IMR-90 (cell line): ENCODE measurements around the gene F5. TPM values are rescaled to one million over a fixed set of nuclear protein-coding genes. Genes with fewer than 3 reads are reported as not detected.

ENCODE experiments used
- ATAC-seq: fragments of 200-7000 bp; cut with Tn5 transposase; 2 replicates; pipeline ENCODE4 v1.9.1; 2020; ENCODE audit warnings: low read depth, mild to moderate bottlenecking, moderate library complexity
- BruUV-seq: library from RNA; stranded (reverse); fragments of 400-500 nt; replicated peaks from 2 replicates; lab custom pipeline; 2021; lab: Mats Ljungman, UMichigan
- CTCF ChIA-PET: fragments of 300-600 bp; formaldehyde crosslinking; extraction: SDS; loops from one replicate; lab custom pipeline; 2021; ENCODE audit warnings: antibody characterized with exemption; lab: Yijun Ruan, JAX
- POLR2A ChIA-PET: fragments of 300-600 bp; sonication (Branson Sonifier 250); formaldehyde crosslinking; loops from one replicate; lab custom pipeline; 2022; ENCODE audit warnings: antibody characterized with exemption; ENCODE audit not compliant: unreplicated experiment; lab: Charles Lee
- DNase-seq: peaks from one replicate; pipeline ENCODE4 v3.0.0; 2013
- H2AFZ ChIP-seq: replicated peaks from 2 replicates; pipeline ENCODE3; 2013; ENCODE audit warnings: low read length, mild to moderate bottlenecking; ENCODE audit not compliant: poor library complexity
- H2AK5ac ChIP-seq: 2 replicates; pipeline ENCODE4 v1.6.1; 2013; ENCODE audit warnings: low read depth, low read length, inconsistent platforms
- H2AK9ac ChIP-seq: replicated peaks from 2 replicates; pipeline ENCODE3; 2013; ENCODE audit warnings: mild to moderate bottlenecking, low read depth, low read length, moderate library complexity; ENCODE audit not compliant: poor library complexity
- H2BK120ac ChIP-seq: 2 replicates; pipeline ENCODE4 v1.6.1; 2013; ENCODE audit warnings: low read depth, low read length, inconsistent platforms
- H2BK15ac ChIP-seq: 3 replicates; pipeline ENCODE4 v1.6.1; 2013; ENCODE audit warnings: low read depth, low read length, inconsistent platforms
- H2BK20ac ChIP-seq: 2 replicates; pipeline ENCODE4 v1.6.1; 2013; ENCODE audit warnings: low read depth, mild to moderate bottlenecking, inconsistent platforms, low read length, moderate library complexity
- H2BK5ac ChIP-seq: 2 replicates; pipeline ENCODE4 v1.6.1; 2013; ENCODE audit warnings: mild to moderate bottlenecking, low read depth, low read length, inconsistent platforms; ENCODE audit not compliant: poor library complexity, severe bottlenecking
- H3K14ac ChIP-seq: replicated peaks from 2 replicates; pipeline ENCODE4 v1.6.1; 2013; ENCODE audit warnings: low read depth, low read length, inconsistent platforms
- H3K18ac ChIP-seq: 2 replicates; pipeline ENCODE4 v1.6.1; 2013; ENCODE audit warnings: low read depth, low read length, control low read depth
- H3K23ac ChIP-seq: 2 replicates; pipeline ENCODE4 v1.6.1; 2013; ENCODE audit warnings: low read depth, low read length, inconsistent platforms
- H3K27ac ChIP-seq: 2 replicates; pipeline ENCODE4 v1.5.1; 2013; ENCODE audit warnings: mild to moderate bottlenecking, control low read depth, low read length; ENCODE audit not compliant: insufficient read depth
- H3K27me3 ChIP-seq: 2 replicates; pipeline ENCODE4 v1.6.1; 2013; ENCODE audit warnings: low read length; ENCODE audit not compliant: control insufficient read depth, insufficient read depth
- H3K36me3 ChIP-seq: 2 replicates; pipeline ENCODE4 v1.6.1; 2013; ENCODE audit warnings: low read length, mixed read lengths; ENCODE audit not compliant: control insufficient read depth, insufficient read depth
- H3K4ac ChIP-seq: 2 replicates; pipeline ENCODE4 v1.6.1; 2013; ENCODE audit warnings: low read depth, low read length, inconsistent platforms
- H3K4me1 ChIP-seq: 2 replicates; pipeline ENCODE4 v1.6.1; 2013; ENCODE audit warnings: low read length, mixed read lengths; ENCODE audit not compliant: control insufficient read depth, insufficient read depth
- H3K4me2 ChIP-seq: 2 replicates; pipeline ENCODE4 v1.6.1; 2013; ENCODE audit warnings: low read depth, mild to moderate bottlenecking, control low read depth, low read length, moderate library complexity
- H3K4me3 ChIP-seq: 2 replicates; pipeline ENCODE4 v1.5.1; 2013; ENCODE audit warnings: low read depth, mild to moderate bottlenecking, control low read depth, low read length, moderate library complexity; ENCODE audit not compliant: insufficient read depth
- H3K56ac ChIP-seq: 2 replicates; pipeline ENCODE4 v1.6.1; 2013; ENCODE audit warnings: low read length, inconsistent platforms; ENCODE audit not compliant: insufficient read depth; ENCODE audit errors: extremely low read depth
- H3K79me1 ChIP-seq, 2 experiments: 2 replicates each; pipeline ENCODE4 v1.6.1; 2013; ENCODE audit warnings: low read length in 2 of 2, inconsistent platforms in 1 of 2, low read depth in 1 of 2
- H3K9ac ChIP-seq: 2 replicates; pipeline ENCODE4 v1.6.1; 2013; ENCODE audit warnings: low read depth, low read length, control low read depth
- H3K9me1 ChIP-seq: 2 replicates; pipeline ENCODE4 v1.6.1; 2013; ENCODE audit warnings: low read length, inconsistent platforms; ENCODE audit not compliant: insufficient read depth
- H3K9me3 ChIP-seq: 2 replicates; pipeline ENCODE4 v1.6.1; 2013; ENCODE audit warnings: low read length; ENCODE audit not compliant: control insufficient read depth, insufficient read depth
- H4K20me1 ChIP-seq: 2 replicates; pipeline ENCODE4 v1.6.1; 2013; ENCODE audit warnings: low read length, inconsistent platforms; ENCODE audit not compliant: insufficient read depth
- H4K5ac ChIP-seq: 2 replicates; pipeline ENCODE4 v1.6.1; 2013; ENCODE audit warnings: mild to moderate bottlenecking, low read depth, low read length, control low read depth
- H4K8ac ChIP-seq, 2 experiments: 2 replicates each; pipeline ENCODE4 v1.6.1; 2013; ENCODE audit warnings: low read depth in 2 of 2, low read length in 2 of 2, control low read depth in 1 of 2, inconsistent platforms in 1 of 2
- H4K91ac ChIP-seq: 2 replicates; pipeline ENCODE4 v1.6.1; 2013; ENCODE audit warnings: low read depth, low read length, inconsistent platforms; ENCODE audit not compliant: insufficient read depth
- CEBPB ChIP-seq: IDR thresholded peaks from 2 replicates; pipeline ENCODE4 v1.6.1; 2012; ENCODE audit warnings: low read depth, low read length, improper control_type of control experiment
- CHD1 ChIP-seq: IDR thresholded peaks from 2 replicates; pipeline ENCODE4 v1.6.1; 2012; ENCODE audit warnings: low read depth, low read length, improper control_type of control experiment
- CTCF ChIP-seq: conservative IDR thresholded peaks from 2 replicates; pipeline ENCODE4 v1.5.1; 2012; ENCODE audit warnings: mild to moderate bottlenecking, low read depth, low read length, improper control_type of control experiment
- ELK1 ChIP-seq: fragments of 150-350 bp; IDR thresholded peaks from 2 replicates; pipeline ENCODE4 v1.6.1; 2016; ENCODE audit warnings: low read depth, mild to moderate bottlenecking, low read length, moderate library complexity, borderline replicate concordance
- MAFK ChIP-seq: IDR thresholded peaks from 2 replicates; pipeline ENCODE4 v1.6.1; 2012; ENCODE audit warnings: low read depth, low read length, improper control_type of control experiment
- MAZ ChIP-seq: IDR thresholded peaks from 2 replicates; pipeline ENCODE4 v1.6.1; 2012; ENCODE audit warnings: low read depth, mild to moderate bottlenecking, low read length, improper control_type of control experiment, moderate library complexity, borderline replicate concordance
- SMC3 ChIP-seq: fragments of 150-350 bp; IDR thresholded peaks from 2 replicates; pipeline ENCODE4 v1.6.1; 2016; ENCODE audit warnings: low read depth, mild to moderate bottlenecking, antibody characterized with exemption, low read length, moderate library complexity
- dilution Hi-C: fragments of 300-500 bp; cut with HindIII; formaldehyde crosslinking; loops from one replicate; pipeline ENCODE4 v1.14.3; 2018; ENCODE audit warnings: low sequenced_read_pairs; ENCODE audit not compliant: unreplicated experiment
- in situ Hi-C: fragments of 300-500 bp; cut with MboI; formaldehyde crosslinking; loops from 3 replicates; pipeline ENCODE4 v1.14.3; 2019; ENCODE audit warnings: low sequenced_read_pairs, inconsistent platforms, mixed read lengths
- intact Hi-C: fragments of 100-400 bp; cut with micrococcal nuclease; formaldehyde crosslinking; loops from 2 replicates; pipeline ENCODE4 v1.10.0; 2022
- polyA plus RNA-seq, 3 experiments: library from polyadenylated mRNA; depleted of rRNA; stranded (reverse); fragments of >200 nt; gene quantifications; 2 replicates each; pipeline ENCODE4 v1.2.3, GENCODE V29; 2012; ENCODE audit warnings: low replicate concordance in 1 of 3
- total RNA-seq: library from RNA; depleted of rRNA; stranded (reverse); fragments of >200 nt; gene quantifications from 2 replicates; pipeline ENCODE4 v1.2.3, GENCODE V29; 2012

The F5 gene
- total and polyA plus RNA-seq, 2 of the 4 experiments (the other 2 are of a cell fraction) = not detected

GRCh38 chr1:169515641-169516040 is 70.6 kb downstream of the F5 start:
- H2BK15ac ChIP-seq = no peak overlapping the region
- H2AFZ ChIP-seq = no peak overlapping the region
- no peaks in the 10 kb centered on the region; the same call in 1 of the 2 replicates for H3K27me3 ChIP-seq
- no peak overlapping the region for H2AK9ac ChIP-seq
- POLR2A ChIA-PET = no interaction called here
- H3K79me1 ChIP-seq = no peaks in the 10 kb centered on the region
- no peaks in the 10 kb centered on the region for H3K9me1 ChIP-seq
- intact Hi-C loops (no loop called here), in situ Hi-C loops (no loop called here), dilution Hi-C loops (no loop called here)
- no peak overlapping the region for H3K4ac ChIP-seq
- DNase-seq (no peak), ATAC-seq (no peak)
- H3K9ac ChIP-seq = no peak overlapping the region
- H3K18ac ChIP-seq = no peak overlapping the region
- no peak overlapping the region for H3K23ac ChIP-seq
- no peak overlapping the region for H4K5ac ChIP-seq
- no peaks in the 10 kb centered on the region for H3K36me3 ChIP-seq
- no peak overlapping the region for H2AK5ac ChIP-seq
- no peak overlapping the region for H3K4me3 ChIP-seq
- H3K56ac ChIP-seq = no peak overlapping the region
- no peak overlapping the region for H3K4me2 ChIP-seq
- TF ChIP-seq SMC3 = no peak
- no peak for TF ChIP-seq ELK1
- TF ChIP-seq MAZ = no peak
- TF ChIP-seq MAFK = no peak
- TF ChIP-seq CTCF = no peak
- no peak for TF ChIP-seq CHD1
- no peak for TF ChIP-seq CEBPB
- no peak overlapping the region for H4K91ac ChIP-seq
- no peaks in the 10 kb centered on the region for H3K4me1 ChIP-seq
- no peak overlapping the region for H2BK20ac ChIP-seq
- H4K8ac ChIP-seq = no peak overlapping the region
- H3K27ac ChIP-seq = no peak overlapping the region
- H2BK5ac ChIP-seq = no peak overlapping the region
- H3K9me3 ChIP-seq = no peaks in the 10 kb centered on the region
- BruUV-seq = no TSS peak
- CTCF ChIA-PET = interaction anchor here (1.2 kb wide), 1 partner anchor 31 kb away, joined by 3 read pairs; no protein-coding TSS in a partner anchor
- no peaks in the 10 kb centered on the region for H4K20me1 ChIP-seq
- no peak overlapping the region for H2BK120ac ChIP-seq
- H3K14ac ChIP-seq = no peak overlapping the region
